GM21825 (cell line): ENCODE results near the gene RHNO1.
A peak's percentile ranks its signal among the peaks of the same experiment; 100 is the strongest.
"Not testable (repeated sequence)": the region's sequence is repeated elsewhere in the genome, so short reads cannot be mapped to it uniquely, and the experiment has no call there.

ENCODE experiments used
- ATAC-seq: cut with Tn5 transposase; IDR thresholded peaks from one replicate; pipeline ENCODE4 v1.9.1; 2021; ENCODE audit warnings: mild to moderate bottlenecking, moderate library complexity; ENCODE audit not compliant: unreplicated experiment

RHNO1 gene

DNA sequence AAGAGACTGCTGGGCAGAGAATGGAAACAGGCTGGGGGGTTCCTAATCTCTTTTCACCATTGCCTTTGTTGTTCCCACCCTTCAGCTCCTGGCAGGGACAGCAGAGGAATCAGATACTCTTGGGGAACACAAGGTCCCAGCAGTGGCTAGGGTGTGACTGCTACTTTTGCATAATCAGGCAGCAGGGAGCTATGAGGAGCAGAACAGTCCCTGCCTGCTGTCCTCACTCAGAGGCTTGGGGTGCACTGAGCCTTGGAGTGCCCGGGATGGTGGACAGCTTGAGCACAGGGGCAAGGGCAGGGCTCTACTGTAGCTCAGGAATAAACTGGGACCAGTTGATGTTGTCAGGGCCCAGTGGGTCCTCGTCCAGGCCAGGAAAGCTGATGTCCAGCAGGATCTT, 18.7 kb upstream of the RHNO1 start:
- ATAC-seq, result no peak

DNA sequence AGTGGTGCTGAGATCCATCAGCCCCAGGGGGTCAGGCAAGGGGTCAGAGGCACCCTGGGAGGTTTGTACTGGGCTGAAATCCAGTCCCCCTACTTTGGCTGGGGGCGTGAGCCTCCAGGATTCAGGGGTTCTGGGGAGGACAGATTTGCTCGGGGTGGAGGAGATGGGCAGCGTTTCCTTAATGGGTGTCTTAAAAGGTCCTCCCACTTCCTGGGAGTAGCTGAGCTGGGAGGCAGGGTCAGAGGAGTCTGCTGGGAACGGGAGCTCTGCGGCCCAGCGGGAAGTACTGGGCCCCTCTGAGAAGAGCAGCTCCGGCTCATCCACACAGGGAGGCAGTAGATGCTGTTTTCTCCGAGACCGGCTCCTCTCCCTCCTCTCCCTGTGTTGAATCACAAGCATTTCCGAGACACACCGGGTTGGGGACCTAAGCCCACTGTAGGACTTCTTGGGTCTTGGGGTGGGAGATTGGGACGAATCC, 18.0 kb upstream of the RHNO1 start:
- ATAC-seq, result no peak

DNA sequence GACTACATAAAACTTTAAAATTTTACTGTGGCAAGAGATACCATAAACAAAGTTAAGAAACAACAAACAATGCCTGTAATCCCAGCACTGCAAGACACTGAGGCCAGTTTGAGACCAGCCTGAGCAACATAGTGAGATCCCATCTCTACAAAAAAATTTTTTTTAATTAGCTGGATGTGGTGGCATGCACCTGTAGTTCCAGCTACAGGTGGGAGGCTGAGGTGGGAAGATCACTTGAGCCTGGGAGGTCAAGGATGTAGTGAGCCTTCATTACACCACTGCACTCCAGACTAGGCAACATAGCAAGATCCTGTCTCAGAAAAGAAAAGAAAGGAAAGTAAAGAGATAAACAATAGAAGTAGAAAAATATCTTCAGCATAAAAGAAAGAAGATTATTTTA, 16.9 kb upstream of the RHNO1 start:
- no peak for ATAC-seq

DNA sequence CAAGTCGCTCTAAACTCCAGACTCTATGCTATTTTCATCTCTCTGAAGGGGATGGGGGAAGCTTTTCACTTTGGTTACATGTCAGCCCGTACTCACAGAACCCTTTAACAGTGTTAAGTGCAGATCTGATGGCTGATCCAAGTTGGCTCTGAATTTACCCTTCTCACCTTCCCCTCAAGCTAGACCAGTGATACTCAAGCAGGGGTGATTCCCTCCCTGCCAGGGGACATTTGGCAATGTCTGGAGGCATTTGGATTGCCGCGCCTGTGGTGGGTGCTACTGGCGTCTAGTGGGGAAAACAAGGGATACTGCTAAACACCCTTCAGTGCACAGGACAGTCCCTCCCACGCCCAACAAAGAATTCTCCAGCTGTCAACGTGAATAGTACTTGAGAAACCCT, 14.1 kb upstream of the RHNO1 start:
- no peak for ATAC-seq

DNA sequence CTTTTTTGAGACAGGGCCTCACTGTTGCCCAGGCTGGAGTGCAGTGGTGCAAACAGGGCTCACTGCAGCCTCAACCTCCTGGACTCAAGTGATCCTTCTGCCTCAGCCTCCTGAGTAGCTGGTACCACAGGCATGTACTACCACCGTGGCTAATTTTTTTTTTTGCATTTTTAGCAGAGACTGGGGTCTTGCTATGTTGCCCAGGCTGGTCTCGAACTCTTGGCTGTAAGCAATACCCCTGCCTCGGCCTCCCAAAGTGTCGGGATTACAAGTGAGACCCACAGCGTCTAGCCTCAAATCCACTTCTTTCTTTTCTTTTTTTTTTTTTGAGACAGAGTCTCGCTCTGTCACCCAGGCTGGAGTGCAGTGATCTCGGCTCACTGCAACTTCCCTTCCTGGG, 13.6 kb upstream of the RHNO1 start:
- not testable (repeated sequence) for ATAC-seq

DNA sequence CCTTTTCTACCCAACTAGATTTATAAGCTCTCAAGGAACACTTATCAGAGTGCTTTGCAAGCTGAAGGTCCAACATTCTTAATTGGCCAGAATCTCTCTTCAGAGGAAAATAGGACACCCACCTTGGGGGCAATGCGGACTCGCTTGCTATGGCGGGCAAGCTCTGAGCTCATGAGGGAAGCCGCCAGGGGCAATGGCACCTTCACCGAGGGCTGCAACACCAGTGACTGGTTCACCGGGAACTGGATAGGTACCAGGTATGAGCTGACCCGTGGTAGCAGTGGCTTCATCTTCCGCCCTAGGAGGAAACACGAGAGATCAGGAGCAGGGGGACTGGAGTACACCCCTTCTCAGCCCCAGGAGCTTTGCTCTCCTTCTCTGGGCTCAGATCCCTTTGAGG, 12.8 kb upstream of the RHNO1 start:
- no peak for ATAC-seq

DNA sequence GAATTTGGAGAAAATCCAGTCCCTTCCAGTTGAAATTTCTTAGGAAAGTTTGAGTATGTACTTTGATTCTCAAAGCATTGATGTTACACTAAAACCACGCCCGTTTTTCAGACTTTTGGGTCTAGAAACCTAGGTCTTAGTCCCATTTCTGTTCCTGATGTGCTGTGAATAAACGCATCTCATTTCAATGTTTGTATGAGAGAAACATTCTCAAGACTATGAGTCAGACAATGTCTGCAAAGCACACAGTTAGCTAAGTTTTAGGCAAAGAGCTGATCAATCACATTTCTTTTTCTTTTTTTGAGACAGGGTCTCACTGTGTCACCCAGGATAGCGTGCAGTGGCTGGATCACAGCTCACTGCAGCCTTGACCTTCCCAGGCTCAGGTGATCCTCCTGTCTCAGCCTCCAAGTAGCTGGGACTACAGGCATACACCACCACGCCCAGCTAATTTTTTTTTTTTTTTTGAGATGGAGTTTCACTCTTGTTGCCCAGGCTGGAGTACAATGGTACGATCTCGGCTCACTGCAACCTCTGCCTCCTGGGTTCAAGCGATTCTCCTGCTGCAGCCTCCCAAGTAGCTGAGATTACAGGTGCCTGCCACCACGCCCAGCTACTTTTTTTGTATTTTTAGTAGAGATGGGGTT, 7.9 kb upstream of the RHNO1 start:
- ATAC-seq, result not testable (repeated sequence)

DNA sequence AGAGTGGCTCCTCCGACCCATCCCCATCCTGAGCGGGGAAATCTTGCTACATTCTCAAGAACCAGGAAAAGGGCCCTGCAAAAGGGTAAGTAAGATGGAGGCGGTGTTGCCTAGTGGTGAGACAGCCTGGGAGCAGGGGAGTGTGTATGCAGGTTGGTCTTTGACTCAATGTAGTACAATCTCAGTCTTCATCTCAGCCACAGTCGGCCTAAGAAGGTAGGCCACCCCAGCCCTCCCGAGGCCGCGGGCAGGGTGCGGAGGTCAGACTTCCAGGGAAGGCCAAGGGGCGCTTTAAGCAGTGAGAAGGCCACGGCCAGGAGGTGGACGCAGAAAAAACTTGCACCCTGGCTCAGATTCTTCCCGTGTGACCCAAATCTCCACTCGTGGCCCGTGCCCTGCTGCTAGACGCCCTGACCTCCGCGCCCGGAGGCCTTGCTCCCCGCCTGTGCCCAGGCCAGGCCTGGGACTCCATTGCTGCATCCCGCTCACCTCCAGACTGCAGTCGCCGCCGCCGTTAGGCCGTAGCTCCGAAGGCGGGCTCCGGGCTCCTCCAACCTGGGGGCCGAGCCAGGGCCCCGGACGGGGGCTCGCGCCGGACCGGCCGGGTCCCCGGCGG, 484 bp upstream of the RHNO1 start:
- peak; percentile 37 for ATAC-seq

DNA sequence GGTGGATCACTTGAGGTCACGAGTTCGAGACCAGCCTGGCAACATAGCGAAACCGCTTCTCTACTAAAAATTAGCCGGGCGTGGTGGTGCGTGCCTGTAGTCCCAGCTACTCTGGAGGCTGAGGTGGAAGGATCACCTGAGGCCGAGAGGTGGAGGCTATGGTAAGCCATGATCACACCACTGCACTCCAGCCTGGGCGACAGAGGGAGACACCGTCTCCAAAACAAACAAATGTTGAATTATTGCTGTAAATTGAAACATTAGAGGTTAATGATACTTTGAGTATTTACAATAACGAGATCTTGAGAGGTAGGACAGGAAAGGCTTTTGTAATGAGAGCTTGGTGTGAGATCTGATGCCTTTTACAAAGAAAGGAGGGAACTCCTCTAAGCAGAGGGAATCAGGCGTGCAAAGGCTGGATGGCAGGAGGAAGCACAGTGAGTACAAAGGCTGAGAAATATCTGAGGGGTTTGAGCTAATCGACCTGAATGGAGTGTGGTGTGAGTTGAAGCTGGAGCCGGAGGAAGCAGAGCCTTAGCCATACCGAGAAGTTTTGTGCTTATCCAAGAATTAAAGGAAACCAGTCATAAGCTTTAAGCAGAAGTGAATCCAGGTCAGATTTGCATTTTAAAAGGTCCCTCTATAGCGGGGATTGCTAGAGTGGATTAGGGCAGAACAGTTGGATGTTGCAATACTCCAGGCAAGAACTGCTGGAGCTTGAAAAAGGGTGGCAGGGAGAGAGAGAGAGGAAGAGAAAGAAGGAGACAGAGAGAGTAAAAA, 1.1 kb downstream of the RHNO1 start:
- ATAC-seq, result no peak

DNA sequence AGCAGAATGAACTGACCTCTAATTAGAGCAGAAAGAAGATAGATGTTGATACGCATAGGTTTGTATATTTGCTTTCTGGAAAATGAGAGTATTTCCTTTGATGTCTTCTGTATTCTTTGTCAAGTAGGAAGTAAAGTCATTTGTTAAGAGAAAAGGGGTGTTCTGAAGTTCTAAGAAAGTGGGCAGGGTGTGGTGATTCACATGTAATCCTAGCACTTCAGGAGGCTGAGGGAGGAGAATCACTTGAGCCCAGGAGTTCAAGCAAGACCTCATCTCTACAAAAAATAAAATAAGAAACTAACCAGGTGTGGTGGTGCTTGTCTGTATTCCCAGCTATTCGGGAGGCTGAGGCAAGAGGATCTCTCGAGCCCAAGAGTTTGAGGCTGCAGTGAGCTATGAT, 2.8 kb downstream of the RHNO1 start:
- ATAC-seq, result no peak

DNA sequence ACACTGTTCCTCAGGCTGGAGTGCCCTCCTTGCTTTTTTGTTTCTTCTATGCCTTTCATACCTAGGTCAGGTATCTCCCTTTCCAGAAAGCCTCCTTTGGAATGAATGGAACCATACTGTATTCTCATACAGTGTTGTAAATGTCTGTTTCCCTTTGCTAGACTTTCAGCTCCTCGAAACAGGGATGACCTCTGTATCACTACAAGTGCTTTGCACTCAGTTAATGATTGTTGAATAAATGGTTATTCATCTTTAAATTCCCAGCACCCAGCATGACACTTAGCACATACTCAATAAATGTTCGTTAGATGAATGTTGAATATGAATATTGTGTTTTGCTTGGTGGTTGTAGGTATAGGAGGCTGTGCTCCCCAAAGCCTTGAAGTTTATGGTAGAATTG, 7.8 kb downstream of the RHNO1 start:
- ATAC-seq, result no peak

DNA sequence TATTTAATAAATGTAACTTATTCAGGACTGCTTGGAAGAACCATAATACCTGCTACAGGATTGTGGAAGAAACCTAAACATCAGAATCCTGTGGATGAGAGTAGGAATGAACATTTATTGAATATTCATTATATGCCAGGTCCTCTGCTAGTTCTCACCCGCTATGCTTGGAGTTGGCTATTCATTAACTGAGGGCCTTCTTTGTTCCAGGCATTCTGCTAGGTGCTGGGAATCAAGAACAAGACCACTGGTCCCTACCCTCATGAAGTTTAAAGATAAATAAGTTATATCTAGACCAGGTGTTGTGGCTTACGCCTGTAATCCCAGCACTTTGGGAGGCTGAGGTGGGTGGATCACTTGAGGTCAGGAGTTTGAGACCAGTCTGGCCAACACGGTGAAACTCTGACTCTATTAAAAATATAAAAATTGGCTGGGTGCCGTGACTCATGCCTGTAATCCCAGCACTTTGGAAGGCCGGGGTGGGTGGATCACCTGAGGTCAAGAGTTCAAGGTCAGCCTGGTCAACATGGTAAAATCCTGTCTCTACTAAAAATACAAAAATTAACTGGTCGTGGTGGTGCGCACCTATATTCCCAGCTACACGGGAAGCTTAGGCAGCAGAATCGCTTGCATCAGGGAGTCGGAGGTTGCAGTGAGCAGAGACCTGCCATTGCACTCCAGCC, 9.9 kb downstream of the RHNO1 start:
- no peak for ATAC-seq

DNA sequence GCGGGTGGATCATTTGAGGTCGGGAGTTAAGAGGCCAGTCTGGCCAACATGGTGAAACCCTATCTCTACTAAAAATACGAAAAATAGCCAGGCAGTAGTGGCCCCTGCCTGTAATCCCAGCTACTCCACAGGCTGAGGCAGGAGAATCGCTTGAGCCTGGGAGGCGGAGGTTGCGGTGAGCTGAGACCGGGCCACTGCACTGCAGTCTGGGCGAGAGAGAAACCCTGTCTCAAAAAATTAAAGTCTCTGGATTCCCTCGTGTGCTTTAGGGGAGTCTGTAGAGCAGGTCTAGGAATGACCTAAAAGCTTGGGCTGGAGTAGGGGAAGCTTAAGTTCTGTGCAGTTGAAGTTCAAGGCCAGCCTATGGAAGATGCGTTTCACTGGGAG, 13.0 kb downstream of the RHNO1 start:
- no peak for ATAC-seq

DNA sequence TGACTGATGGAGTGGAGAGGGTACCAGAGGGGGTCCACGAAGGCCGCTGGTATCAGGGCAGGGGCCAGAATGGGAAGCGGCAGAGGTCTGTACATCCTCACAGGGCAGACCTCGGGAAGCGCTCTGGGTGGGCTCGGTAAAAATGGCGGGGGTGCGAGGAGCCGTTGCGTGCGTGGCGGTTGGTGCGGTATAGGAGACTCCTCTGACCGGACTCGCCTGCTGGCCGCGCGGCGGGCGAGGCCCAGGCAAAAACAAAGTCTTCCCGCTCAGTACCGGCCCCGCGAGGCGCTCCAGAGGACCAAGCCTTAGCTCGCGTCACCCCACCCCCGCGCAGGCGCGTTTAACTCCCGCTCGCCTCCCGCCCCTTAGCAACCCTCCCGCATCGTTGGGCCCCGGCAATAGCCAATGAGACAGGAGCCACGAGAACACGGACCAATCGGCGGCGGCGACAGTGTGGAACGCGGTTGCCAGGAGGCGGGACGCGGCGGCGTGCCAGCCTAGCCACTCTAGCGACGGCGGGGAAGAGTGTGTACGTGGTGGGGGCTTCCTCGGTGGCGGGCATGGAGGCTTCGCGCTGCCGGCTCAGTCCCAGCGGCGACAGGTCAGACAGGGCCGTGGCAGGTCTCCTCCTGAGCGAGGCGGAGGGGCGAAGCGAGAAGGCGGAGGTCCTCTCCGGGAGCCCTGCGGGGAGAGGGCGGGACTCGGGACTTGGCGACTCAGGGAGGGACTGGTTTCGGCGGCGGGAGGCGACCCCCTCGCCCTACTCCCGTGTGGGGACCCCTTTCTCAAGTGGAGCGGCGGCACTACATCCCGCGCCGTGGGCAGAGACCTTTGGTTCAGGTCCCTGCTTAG, 13.6 kb downstream of the RHNO1 start, which contains the start of gene TULP3:
Gene TULP3, plus strand, starts transcription at position 504 of the 852 bp plus-strand sequence. Its CDS starts 57 bp downstream, at position 561.
- ATAC-seq, result peak; percentile 97

DNA sequence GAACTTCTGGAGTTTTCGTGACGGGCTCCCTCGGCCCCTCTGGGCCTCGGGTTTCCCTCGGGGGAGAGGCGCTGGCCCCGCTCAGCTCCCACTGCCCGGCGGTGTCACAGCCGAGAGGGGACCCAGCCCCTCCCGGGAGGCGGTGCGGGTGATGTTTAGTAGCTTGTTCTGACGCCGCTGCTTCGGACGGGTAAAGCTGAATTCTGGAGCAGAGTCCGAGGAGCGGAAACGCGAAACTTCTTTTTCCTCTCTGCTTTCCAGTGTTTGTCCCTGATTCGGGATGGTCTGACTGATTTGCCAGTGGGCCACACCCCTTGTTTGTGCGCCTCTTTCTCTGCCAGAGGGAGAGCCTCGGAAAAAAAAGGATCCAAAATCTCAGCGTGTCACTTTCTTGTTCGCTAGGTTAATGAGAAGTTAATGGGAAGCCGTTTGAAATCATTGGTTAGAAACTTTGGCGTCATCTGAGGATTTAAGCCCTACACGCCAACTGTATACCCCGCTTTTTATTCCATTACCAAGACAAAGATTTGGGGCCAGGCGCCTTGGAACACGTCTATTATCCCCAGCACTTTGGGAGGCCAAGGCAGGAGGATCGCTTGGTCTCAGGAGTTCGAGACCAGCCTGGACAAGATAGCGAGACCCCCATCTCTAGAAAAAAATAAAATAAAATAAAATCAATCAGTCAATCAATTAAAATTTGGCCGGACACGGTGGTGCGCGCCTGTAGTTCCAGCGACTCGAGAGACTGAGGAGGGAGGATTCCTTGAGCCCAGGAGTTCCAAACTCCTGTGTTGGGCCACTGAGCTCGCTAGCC, 14.4 kb downstream of the RHNO1 start:
- ATAC-seq, result peak; percentile 29

DNA sequence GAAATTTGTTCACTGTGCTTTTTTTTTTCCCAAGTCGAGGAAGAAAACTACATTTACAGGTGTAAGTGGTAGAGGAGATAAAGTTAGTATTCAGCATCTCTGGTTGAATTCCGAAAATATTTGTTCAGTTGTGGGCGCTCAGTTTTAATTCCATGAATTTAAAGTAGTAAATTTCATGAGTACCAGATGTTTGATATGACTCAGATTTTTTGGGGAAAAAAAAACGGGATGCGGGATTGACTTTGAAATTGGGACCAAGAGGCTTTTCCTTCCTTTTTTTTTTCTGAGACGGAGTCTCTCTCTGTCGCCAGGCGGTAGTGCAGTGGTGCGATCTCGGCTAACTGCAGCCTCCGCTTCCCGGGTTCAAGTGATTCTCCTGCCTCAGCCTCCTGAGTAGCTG, 15.2 kb downstream of the RHNO1 start:
- ATAC-seq, result no peak

DNA sequence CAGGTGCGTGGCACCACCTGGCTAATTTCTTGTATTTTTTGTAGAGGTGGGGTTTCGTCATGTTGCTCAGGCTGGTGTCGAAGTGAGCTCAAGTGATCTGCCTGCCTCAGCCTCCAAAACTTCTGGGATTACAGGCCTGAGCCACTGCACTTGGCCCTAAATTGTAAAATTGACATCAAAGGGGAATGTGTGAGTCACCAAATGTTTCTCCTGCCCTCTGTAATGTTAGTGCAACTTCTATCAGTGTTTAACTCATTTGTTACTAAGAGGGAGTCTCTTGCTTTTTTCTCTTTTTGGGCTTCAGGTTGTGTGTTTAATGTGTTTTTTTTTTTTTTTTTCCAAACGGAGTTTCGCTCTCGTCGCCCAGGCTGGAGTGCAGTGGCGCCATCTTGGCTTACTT, 16.0 kb downstream of the RHNO1 start:
- no peak for ATAC-seq

DNA sequence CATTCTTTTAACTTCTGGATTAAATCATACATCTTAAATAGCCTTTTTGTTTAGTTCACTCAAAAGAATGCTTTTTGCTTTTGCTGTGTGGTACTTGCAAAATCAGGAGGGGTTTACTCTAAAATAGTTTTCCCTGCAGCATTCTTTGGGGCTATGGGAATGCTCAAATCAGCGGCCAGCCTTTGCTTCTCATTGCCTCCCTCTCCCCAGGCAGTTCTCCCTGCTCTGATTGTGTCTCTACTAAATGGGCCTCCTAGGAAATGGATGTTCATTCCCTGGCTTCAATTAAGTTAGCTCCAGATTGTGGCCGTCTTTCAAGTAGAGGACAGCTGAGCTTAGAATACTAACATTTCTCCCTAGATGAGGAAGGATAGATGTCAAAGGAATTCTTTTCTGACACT, 18.0 kb downstream of the RHNO1 start:
- no peak for ATAC-seq

DNA sequence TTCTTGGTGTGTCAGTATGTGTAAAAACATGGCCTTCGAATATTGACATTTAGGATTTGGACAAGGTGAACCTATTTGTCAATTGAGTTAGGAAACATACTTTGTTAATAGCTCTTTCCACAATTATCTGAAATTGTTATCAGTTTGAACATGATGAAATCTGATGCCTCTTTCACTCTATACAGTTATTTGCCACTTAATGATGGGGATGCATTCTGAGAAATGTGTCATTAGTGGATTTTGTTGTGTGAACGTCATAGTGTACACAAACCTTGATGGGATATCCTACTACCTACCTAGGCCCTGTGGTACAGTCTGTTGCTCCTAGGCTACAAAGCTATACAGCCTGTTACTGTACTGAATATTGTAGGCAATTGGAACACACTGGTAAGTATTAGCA, 18.5 kb downstream of the RHNO1 start:
- no peak for ATAC-seq

DNA sequence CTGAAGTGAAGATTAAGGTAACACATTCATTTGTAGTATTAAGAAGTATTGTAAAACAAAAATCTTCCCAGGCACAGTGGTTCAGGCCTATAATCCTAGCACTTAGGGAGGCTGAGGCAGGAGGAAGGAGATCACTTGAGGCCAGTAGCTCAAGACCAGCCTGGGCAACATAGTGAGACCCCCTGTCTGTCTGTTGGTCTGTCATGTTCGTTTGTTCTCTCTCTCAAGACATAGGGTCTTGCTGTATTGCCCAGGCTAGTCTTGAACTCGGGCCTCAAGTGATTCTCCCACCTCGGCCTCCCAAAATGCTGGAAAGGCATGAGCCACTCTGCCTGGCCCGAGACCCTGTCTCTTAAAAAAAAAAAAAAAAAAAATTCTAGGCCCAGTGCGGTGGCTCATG, 20.4 kb downstream of the RHNO1 start:
- no peak for ATAC-seq
